ENCODE data around the gene CEMIP.

GRCh38 chr15:80834906-80835305 is 55.7 kb downstream of the CEMIP start:
- TF ChIP-seq CHD1 (IDR thresholded peaks at IDR 0.05; ENCODE audit: low read depth, low read length): no peak
- no peak for TF ChIP-seq POLR2A (IDR thresholded peaks at IDR 0.05; ENCODE audit: low read depth, low read length)

All from IMR-90 (cell line).